ENCODE measurements around the gene ZNF487. TPM values are rescaled to one million over a fixed set of nuclear protein-coding genes. Genes with fewer than 3 reads are reported as not detected.
A peak's percentile ranks its signal among the peaks of the same experiment; 100 is the strongest.
"Not testable (repeated sequence)": the region's sequence is repeated elsewhere in the genome, so short reads cannot be mapped to it uniquely, and the experiment has no call there.

ZNF487 gene
- total RNA-seq, 6 experiments from 2014 or later: 1.6 to 4.2 (median 2.5) TPM

- Mint-ChIP-seq H3K4me1 (ENCODE audit: low read depth) (peaks cover 18% of the 10 kb centered on the region), H3K27ac (peak overlapping the region; percentile 93), H3K9me3 (no peaks in the 10 kb centered on the region), H3K27me3 (ENCODE audit: insufficient read depth) (no peaks in the 10 kb centered on the region; the same call in 1 of the 2 replicates), H3K4me3 (peak overlapping the region; percentile 88), H3K36me3 (ENCODE audit: low read depth) (no peaks in the 10 kb centered on the region)
- DNase-seq: no peak
- TF ChIP-seq CTCF (IDR thresholded peaks at IDR 0.05): no peak
Measured at GRCh38 chr10:43421201-43421507, 15.8 kb upstream of the ZNF487 start.

GRCh38 chr10:43421519-43421918, 15.4 kb upstream of the ZNF487 start:
- peaks cover 18% of the 10 kb centered on the region for H3K4me1 Mint-ChIP-seq (ENCODE audit: low read depth)
- no peaks in the 10 kb centered on the region for H3K9me3 Mint-ChIP-seq
- no peaks in the 10 kb centered on the region; the same call in 1 of the 2 replicates for H3K27me3 Mint-ChIP-seq (ENCODE audit: insufficient read depth)
- TF ChIP-seq CTCF (IDR thresholded peaks at IDR 0.05): no peak
- peak overlapping the region; percentile 88 for H3K4me3 Mint-ChIP-seq
- H3K36me3 Mint-ChIP-seq (ENCODE audit: low read depth): no peaks in the 10 kb centered on the region
- H3K27ac Mint-ChIP-seq: peak overlapping the region; percentile 66
- no peak for DNase-seq

- not testable (repeated sequence) for H3K36me3 Mint-ChIP-seq (ENCODE audit: low read depth); H3K9me3 Mint-ChIP-seq; DNase-seq; H3K27me3 Mint-ChIP-seq (ENCODE audit: insufficient read depth)
- Mint-ChIP-seq H3K4me3 (peak overlapping the region; percentile 88; the same call in 1 of the 2 replicates), H3K4me1 (ENCODE audit: low read depth) (peaks cover 18% of the 10 kb centered on the region), H3K27ac (peak overlapping the region; percentile 66; the same call in 1 of the 2 replicates)
Measured at GRCh38 chr10:43421944-43422343, 15.0 kb upstream of the ZNF487 start.

- H3K9me3 Mint-ChIP-seq: no peaks in the 10 kb centered on the region
- no peak overlapping the region for H3K27ac Mint-ChIP-seq
- H3K4me3 Mint-ChIP-seq: no peak overlapping the region
- no peaks in the 10 kb centered on the region for H3K36me3 Mint-ChIP-seq (ENCODE audit: low read depth)
- no peak for TF ChIP-seq CTCF (IDR thresholded peaks at IDR 0.05)
- no peaks in the 10 kb centered on the region; the same call in 1 of the 2 replicates for H3K27me3 Mint-ChIP-seq (ENCODE audit: insufficient read depth)
- peaks cover 18% of the 10 kb centered on the region for H3K4me1 Mint-ChIP-seq (ENCODE audit: low read depth)
- no peak for DNase-seq
Measured at GRCh38 chr10:43424416-43424815, 12.5 kb upstream of the ZNF487 start.

GRCh38 chr10:43426476-43426875, 10.4 kb upstream of the ZNF487 start:
- not testable (repeated sequence) for H3K9me3 Mint-ChIP-seq; H3K36me3 Mint-ChIP-seq (ENCODE audit: low read depth); DNase-seq; H3K4me3 Mint-ChIP-seq; H3K27ac Mint-ChIP-seq; H3K4me1 Mint-ChIP-seq (ENCODE audit: low read depth); H3K27me3 Mint-ChIP-seq (ENCODE audit: insufficient read depth)

- Mint-ChIP-seq H3K27ac (no peak overlapping the region), H3K27me3 (ENCODE audit: insufficient read depth) (no peaks in the 10 kb centered on the region; the same call in 1 of the 2 replicates), H3K4me1 (ENCODE audit: low read depth) (no peaks in the 10 kb centered on the region), H3K9me3 (no peaks in the 10 kb centered on the region), H3K36me3 (ENCODE audit: low read depth) (no peaks in the 10 kb centered on the region), H3K4me3 (no peak overlapping the region)
- no peak for TF ChIP-seq CTCF (IDR thresholded peaks at IDR 0.05)
- no peak for DNase-seq
Measured at GRCh38 chr10:43427166-43427825, 9.6 kb upstream of the ZNF487 start.

Data from HFFc6 (cell line).